HEK293 (cell line): ENCODE measurements around the gene ST6GAL1.
A peak's percentile ranks its signal among the peaks of the same experiment; 100 is the strongest.

Source experiments
- GLIS1 ChIP-seq: fragments of 450-650 bp; formaldehyde crosslinking; IDR thresholded peaks from 2 replicates; pipeline ENCODE4 v1.5.1; 2016; ENCODE audit warnings: missing biosample characterization, missing genetic modification characterization
- KLF7 ChIP-seq: fragments of 450-650 bp; formaldehyde crosslinking; IDR thresholded peaks from 2 replicates; pipeline ENCODE4 v1.5.1; 2016; ENCODE audit warnings: missing biosample characterization, missing genetic modification characterization, borderline replicate concordance
- PBX3 ChIP-seq: sonication (generic); formaldehyde crosslinking; IDR thresholded peaks from 2 replicates; pipeline ENCODE4 v1.8.1; 2022; ENCODE audit warnings: mild to moderate bottlenecking, moderate library complexity, missing genetic modification reagents
- PRDM2 ChIP-seq: fragments of 450-650 bp; formaldehyde crosslinking; IDR thresholded peaks from 2 replicates; pipeline ENCODE4 v1.5.1; 2016; ENCODE audit warnings: missing biosample characterization, missing genetic modification characterization, borderline replicate concordance
- REPIN1 ChIP-seq: fragments of 450-650 bp; formaldehyde crosslinking; IDR thresholded peaks from 2 replicates; pipeline ENCODE4 v1.5.1; 2017; ENCODE audit warnings: missing biosample characterization, missing genetic modification characterization, low read depth
- ZBTB48 ChIP-seq: fragments of 450-650 bp; formaldehyde crosslinking; IDR thresholded peaks from 2 replicates; pipeline ENCODE4 v1.5.1; 2016; ENCODE audit warnings: missing biosample characterization, missing genetic modification characterization
- ZBTB49 ChIP-seq: fragments of 450-650 bp; formaldehyde crosslinking; IDR thresholded peaks from 2 replicates; pipeline ENCODE4 v1.5.1; 2016; ENCODE audit warnings: missing biosample characterization, missing genetic modification characterization, low read depth
- ZFP37 ChIP-seq: fragments of 450-650 bp; formaldehyde crosslinking; IDR thresholded peaks from 2 replicates; pipeline ENCODE4 v1.5.1; 2016; ENCODE audit warnings: missing biosample characterization, missing genetic modification characterization
- ZNF112 ChIP-seq: fragments of 450-650 bp; formaldehyde crosslinking; IDR thresholded peaks from 2 replicates; pipeline ENCODE4 v1.5.0; 2017; ENCODE audit warnings: missing biosample characterization, missing genetic modification characterization
- ZNF157 ChIP-seq: fragments of 450-650 bp; formaldehyde crosslinking; IDR thresholded peaks from 2 replicates; pipeline ENCODE4 v1.5.1; 2016; ENCODE audit warnings: missing biosample characterization, missing genetic modification characterization
- ZNF266 ChIP-seq: fragments of 450-650 bp; formaldehyde crosslinking; IDR thresholded peaks from 2 replicates; pipeline ENCODE4 v1.5.1; 2016; ENCODE audit warnings: missing biosample characterization, missing genetic modification characterization, low read depth
- ZNF398 ChIP-seq: fragments of 450-650 bp; formaldehyde crosslinking; IDR thresholded peaks from 2 replicates; pipeline ENCODE4 v1.5.1; 2017; ENCODE audit warnings: missing biosample characterization, missing genetic modification characterization
- ZNF416 ChIP-seq: fragments of 450-650 bp; formaldehyde crosslinking; IDR thresholded peaks from 2 replicates; pipeline ENCODE4 v1.5.1; 2016; ENCODE audit warnings: missing biosample characterization, missing genetic modification characterization
- ZNF426 ChIP-seq: fragments of 450-650 bp; formaldehyde crosslinking; IDR thresholded peaks from 2 replicates; pipeline ENCODE4 v1.5.1; 2017; ENCODE audit warnings: missing biosample characterization, missing genetic modification characterization, mild to moderate bottlenecking, inconsistent platforms, moderate library complexity
- ZNF544 ChIP-seq: fragments of 450-650 bp; formaldehyde crosslinking; IDR thresholded peaks from 2 replicates; pipeline ENCODE4 v1.5.0; 2017; ENCODE audit warnings: missing biosample characterization, missing genetic modification characterization
- ZNF555 ChIP-seq: fragments of 450-650 bp; formaldehyde crosslinking; conservative IDR thresholded peaks from 2 replicates; pipeline ENCODE4 v1.5.1; 2017; ENCODE audit warnings: missing biosample characterization, mild to moderate bottlenecking, missing genetic modification characterization, inconsistent platforms
- ZNF654 ChIP-seq: fragments of 450-650 bp; formaldehyde crosslinking; IDR thresholded peaks from 2 replicates; pipeline ENCODE4 v1.5.1; 2016; ENCODE audit warnings: low read depth, missing biosample characterization, missing genetic modification characterization
- ZNF664 ChIP-seq: fragments of 450-650 bp; formaldehyde crosslinking; IDR thresholded peaks from 2 replicates; pipeline ENCODE4 v1.5.1; 2016; ENCODE audit warnings: missing biosample characterization, missing genetic modification characterization
- ZNF830 ChIP-seq: fragments of 450-650 bp; IDR thresholded peaks from 2 replicates; pipeline ENCODE4 v1.5.0; 2018; ENCODE audit warnings: missing biosample characterization, missing genetic modification characterization, low read depth, mild to moderate bottlenecking, moderate library complexity
- ZSCAN16 ChIP-seq: fragments of 450-650 bp; formaldehyde crosslinking; IDR thresholded peaks from 2 replicates; pipeline ENCODE4 v1.5.1; 2016; ENCODE audit warnings: missing biosample characterization, missing genetic modification characterization
- TF ChIP-seq, protein P1 (sequence below): fragments of 450-650 bp; formaldehyde crosslinking; IDR thresholded peaks from 2 replicates; pipeline ENCODE4 v1.5.1; 2016; ENCODE audit warnings: missing biosample characterization, missing genetic modification characterization
- TF ChIP-seq, protein P2 (sequence below): fragments of 450-650 bp; formaldehyde crosslinking; IDR thresholded peaks from 2 replicates; pipeline ENCODE4 v1.5.1; 2016; ENCODE audit warnings: missing biosample characterization, missing genetic modification characterization

ST6GAL1 gene

DNA sequence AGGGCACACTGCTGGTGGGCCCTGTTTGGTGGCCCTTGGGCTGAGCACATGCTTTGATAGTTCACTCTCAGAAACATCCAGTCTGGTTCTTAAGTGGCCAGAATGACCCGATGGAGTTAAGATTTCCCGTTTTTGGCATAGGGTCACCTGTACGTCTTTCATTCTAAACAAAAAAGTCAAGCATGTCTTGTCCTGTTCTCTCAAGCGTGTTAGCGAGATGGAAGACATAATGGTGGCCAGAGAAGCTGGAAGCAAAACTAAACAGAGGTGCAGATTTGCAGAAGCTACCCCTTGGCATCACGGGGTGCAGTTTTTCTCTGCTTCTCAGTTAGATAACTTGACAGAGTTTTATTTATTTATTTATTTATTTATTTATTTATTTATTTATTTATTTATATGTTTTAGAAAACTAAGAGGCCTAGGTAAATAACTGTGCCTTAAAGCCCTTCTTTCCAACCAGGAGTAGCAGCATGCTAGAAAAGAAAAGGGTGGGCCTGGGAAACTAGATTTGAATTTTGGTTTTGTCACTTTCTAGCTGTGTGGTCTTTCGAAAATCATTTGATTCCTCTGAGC is 63.0 kb downstream of the ST6GAL1 start (continued):
- TF ChIP-seq PBX3 (CRISPR knock-in tag), result no peak
- TF ChIP-seq ZNF654, result no peak
- no peak for TF ChIP-seq PRDM2
- TF ChIP-seq KLF7 (tag by site-specific recombination), result no peak
- no peak for TF ChIP-seq ZNF398 (tag by site-specific recombination)
- no peak for TF ChIP-seq ZNF544
- no peak for TF ChIP-seq ZNF266 (tag by site-specific recombination)
- no peak for TF ChIP-seq ZSCAN16 (tag by site-specific recombination)
- TF ChIP-seq REPIN1 (tag by site-specific recombination), result no peak
- TF ChIP-seq GLIS1, result no peak
- TF ChIP-seq ZFP37, result no peak
- no peak for TF ChIP-seq ZNF416 (tag by site-specific recombination)
- TF ChIP-seq, protein P1, sequence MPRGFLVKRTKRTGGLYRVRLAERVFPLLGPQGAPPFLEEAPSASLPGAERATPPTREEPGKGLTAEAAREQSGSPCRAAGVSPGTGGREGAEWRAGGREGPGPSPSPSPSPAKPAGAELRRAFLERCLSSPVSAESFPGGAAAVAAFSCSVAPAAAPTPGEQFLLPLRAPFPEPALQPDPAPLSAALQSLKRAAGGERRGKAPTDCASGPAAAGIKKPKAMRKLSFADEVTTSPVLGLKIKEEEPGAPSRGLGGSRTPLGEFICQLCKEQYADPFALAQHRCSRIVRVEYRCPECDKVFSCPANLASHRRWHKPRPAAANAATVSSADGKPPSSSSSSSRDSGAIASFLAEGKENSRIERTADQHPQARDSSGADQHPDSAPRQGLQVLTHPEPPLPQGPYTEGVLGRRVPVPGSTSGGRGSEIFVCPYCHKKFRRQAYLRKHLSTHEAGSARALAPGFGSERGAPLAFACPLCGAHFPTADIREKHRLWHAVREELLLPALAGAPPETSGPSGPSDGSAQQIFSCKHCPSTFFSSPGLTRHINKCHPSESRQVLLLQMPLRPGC (tag by site-specific recombination), result no peak
- TF ChIP-seq ZNF157 (tag by site-specific recombination), result no peak
- no peak for TF ChIP-seq ZBTB48 (tag by site-specific recombination)
- TF ChIP-seq ZNF664 (tag by site-specific recombination), result no peak
- TF ChIP-seq ZNF426 (tag by site-specific recombination), result peak; percentile 40
- TF ChIP-seq ZNF555 (tag by site-specific recombination), result peak; percentile 27
- no peak for TF ChIP-seq ZNF830 (tag by site-specific recombination)
- TF ChIP-seq, protein P2, sequence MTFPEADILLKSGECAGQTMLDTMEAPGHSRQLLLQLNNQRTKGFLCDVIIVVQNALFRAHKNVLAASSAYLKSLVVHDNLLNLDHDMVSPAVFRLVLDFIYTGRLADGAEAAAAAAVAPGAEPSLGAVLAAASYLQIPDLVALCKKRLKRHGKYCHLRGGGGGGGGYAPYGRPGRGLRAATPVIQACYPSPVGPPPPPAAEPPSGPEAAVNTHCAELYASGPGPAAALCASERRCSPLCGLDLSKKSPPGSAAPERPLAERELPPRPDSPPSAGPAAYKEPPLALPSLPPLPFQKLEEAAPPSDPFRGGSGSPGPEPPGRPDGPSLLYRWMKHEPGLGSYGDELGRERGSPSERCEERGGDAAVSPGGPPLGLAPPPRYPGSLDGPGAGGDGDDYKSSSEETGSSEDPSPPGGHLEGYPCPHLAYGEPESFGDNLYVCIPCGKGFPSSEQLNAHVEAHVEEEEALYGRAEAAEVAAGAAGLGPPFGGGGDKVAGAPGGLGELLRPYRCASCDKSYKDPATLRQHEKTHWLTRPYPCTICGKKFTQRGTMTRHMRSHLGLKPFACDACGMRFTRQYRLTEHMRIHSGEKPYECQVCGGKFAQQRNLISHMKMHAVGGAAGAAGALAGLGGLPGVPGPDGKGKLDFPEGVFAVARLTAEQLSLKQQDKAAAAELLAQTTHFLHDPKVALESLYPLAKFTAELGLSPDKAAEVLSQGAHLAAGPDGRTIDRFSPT (tag by site-specific recombination), result no peak
- TF ChIP-seq ZNF112 (tag by site-specific recombination), result no peak
- TF ChIP-seq ZBTB49 (tag by site-specific recombination), result no peak
